Lower lobe of right lung (tissue), 2 donors: ENCODE data around the gene MPZL2. TPM values are rescaled to one million over a fixed set of nuclear protein-coding genes. Genes with fewer than 3 reads are reported as not detected.

Experiments used
- ATAC-seq, 2 donors: fragments of 200-7000 bp; cut with Tn5 transposase; one replicate each; pipeline ENCODE4 v1.9.1; 2020 to 2022; ENCODE audit warnings: mild to moderate bottlenecking in 2 of 2, moderate library complexity in 2 of 2
- DNase-seq: peaks from one replicate; pipeline ENCODE4 v3.0.0-alpha.2; 2020
- H3K27ac ChIP-seq: fragments of 200-600 bp; one replicate; pipeline ENCODE4 v1.8.0; 2022
- H3K27me3 ChIP-seq: fragments of 200-600 bp; one replicate; pipeline ENCODE4 v1.8.0; 2022; ENCODE audit warnings: low read depth
- H3K36me3 ChIP-seq: fragments of 200-600 bp; one replicate; pipeline ENCODE4 v1.8.0; 2022; ENCODE audit warnings: mild to moderate bottlenecking
- H3K4me1 ChIP-seq: fragments of 200-600 bp; one replicate; pipeline ENCODE4 v1.8.0; 2022
- H3K4me3 ChIP-seq: fragments of 200-600 bp; one replicate; pipeline ENCODE4 v1.8.0; 2022; ENCODE audit warnings: mild to moderate bottlenecking
- H3K9me3 ChIP-seq: fragments of 200-600 bp; one replicate; pipeline ENCODE4 v1.8.0; 2022
- intact Hi-C: fragments of 100-400 bp; cut with DNase I; formaldehyde crosslinking; loops from one replicate; pipeline ENCODE4 v1.11.0; 2022
- total RNA-seq: library from RNA; stranded (reverse); fragmentation: NEBNext Ultra II Directional; extraction: Animal tissue kit (Norgen Biotek cat#: 25700); gene quantifications from one replicate; pipeline ENCODE4 v1.2.1, GENCODE V29; 2021
- TF ChIP-seq, protein P1 (sequence below): fragments of 200-600 bp; IDR thresholded peaks from one replicate; pipeline ENCODE4 v1.8.0; 2022; ENCODE audit warnings: antibody characterized with exemption, mild to moderate bottlenecking
- donor health status: DM: no; HTN: yes; CAD: no; lungs with severe emphysema.

Gene MPZL2
- total RNA-seq, 1 donor from 2014 or later = 85.3 TPM

DNA sequence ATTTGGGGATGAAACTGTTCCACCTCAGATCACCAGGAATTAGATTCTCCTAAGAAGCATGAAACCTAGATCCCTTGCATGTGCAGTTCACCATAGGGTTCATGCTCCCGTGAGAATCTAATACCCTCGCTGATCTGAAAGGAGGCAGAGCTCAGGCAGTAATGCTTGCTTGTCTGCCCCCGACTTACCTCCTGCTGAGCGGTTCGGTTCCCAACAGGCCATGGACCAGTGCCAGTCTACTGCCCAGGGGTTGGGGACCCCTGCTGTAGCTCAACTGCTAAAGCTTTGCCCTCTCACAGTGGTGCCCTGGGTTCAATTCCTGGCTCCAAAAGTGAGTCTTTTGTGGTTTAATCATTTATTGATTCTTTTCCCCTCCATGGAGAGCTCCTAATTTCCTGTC, 42.7 kb downstream of the MPZL2 start:
- no peak overlapping the region for H3K27ac ChIP-seq
- ATAC-seq (no peak), DNase-seq (no peak)
- no peaks in the 10 kb centered on the region for H3K9me3 ChIP-seq
- no peak overlapping the region for H3K4me3 ChIP-seq
- intact Hi-C loops = no loop called here
- TF ChIP-seq, protein P1, sequence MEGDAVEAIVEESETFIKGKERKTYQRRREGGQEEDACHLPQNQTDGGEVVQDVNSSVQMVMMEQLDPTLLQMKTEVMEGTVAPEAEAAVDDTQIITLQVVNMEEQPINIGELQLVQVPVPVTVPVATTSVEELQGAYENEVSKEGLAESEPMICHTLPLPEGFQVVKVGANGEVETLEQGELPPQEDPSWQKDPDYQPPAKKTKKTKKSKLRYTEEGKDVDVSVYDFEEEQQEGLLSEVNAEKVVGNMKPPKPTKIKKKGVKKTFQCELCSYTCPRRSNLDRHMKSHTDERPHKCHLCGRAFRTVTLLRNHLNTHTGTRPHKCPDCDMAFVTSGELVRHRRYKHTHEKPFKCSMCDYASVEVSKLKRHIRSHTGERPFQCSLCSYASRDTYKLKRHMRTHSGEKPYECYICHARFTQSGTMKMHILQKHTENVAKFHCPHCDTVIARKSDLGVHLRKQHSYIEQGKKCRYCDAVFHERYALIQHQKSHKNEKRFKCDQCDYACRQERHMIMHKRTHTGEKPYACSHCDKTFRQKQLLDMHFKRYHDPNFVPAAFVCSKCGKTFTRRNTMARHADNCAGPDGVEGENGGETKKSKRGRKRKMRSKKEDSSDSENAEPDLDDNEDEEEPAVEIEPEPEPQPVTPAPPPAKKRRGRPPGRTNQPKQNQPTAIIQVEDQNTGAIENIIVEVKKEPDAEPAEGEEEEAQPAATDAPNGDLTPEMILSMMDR = no peak
- H3K27me3 ChIP-seq = no peaks in the 10 kb centered on the region
- H3K4me1 ChIP-seq = peaks cover 21% of the 10 kb centered on the region
- H3K36me3 ChIP-seq = no peaks in the 10 kb centered on the region

DNA sequence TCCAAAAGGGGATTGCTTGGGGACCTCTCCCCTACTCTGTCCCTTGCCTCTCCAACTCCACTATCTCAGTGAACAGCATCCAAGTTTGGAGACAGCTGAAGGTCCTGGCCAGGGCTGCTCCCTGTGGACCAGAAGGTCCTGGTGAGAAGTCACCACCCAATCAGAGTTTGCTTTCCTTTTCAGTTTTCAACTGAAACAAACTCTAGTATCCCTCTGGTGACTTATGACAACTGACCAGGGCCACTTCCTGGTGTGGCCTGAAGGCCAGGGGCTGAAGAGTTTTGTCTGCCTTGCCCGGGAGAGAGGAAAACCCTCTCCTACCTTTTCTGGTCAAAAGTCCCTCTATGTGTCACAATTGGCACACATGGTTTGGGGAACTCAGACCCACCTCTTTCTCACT, 44.4 kb downstream of the MPZL2 start:
- Histone ChIP-seq H3K36me3 (no peaks in the 10 kb centered on the region), H3K9me3 (no peaks in the 10 kb centered on the region), H3K4me3 (peak overlapping the region; percentile 4), H3K27me3 (no peaks in the 10 kb centered on the region), H3K4me1 (peaks cover 17% of the 10 kb centered on the region), H3K27ac (peak overlapping the region; percentile 18)
- no peak for DNase-seq
- intact Hi-C loops = no loop called here
- TF ChIP-seq, protein P1 = no peak
- ATAC-seq = no peak

DNA sequence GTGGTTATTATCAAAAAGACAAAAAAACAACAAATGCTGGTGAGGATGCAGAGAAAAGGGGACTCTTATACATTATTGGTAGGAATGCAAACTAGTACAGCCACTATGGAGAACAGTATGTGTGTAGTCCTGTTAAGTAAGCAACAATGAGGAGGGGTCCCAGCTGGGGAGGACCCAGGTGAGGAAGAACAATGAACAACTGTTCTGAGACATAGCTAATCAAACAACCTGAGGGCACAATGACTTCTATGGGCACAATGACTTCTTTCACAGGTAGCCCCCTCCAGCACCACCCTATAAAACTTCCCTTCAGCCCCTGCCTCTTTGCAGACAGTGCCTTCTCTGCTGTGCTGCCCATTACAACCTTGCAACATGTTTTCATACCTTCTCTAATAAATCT, 44.9 kb downstream of the MPZL2 start:
- Histone ChIP-seq H3K27ac (peak overlapping the region; percentile 18), H3K4me1 (peaks cover 17% of the 10 kb centered on the region), H3K9me3 (no peaks in the 10 kb centered on the region), H3K36me3 (no peaks in the 10 kb centered on the region), H3K27me3 (no peaks in the 10 kb centered on the region), H3K4me3 (no peak overlapping the region)
- TF ChIP-seq, protein P1 = no peak
- intact Hi-C loops = no loop called here
- DNase-seq (no peak), ATAC-seq (no peak)

DNA sequence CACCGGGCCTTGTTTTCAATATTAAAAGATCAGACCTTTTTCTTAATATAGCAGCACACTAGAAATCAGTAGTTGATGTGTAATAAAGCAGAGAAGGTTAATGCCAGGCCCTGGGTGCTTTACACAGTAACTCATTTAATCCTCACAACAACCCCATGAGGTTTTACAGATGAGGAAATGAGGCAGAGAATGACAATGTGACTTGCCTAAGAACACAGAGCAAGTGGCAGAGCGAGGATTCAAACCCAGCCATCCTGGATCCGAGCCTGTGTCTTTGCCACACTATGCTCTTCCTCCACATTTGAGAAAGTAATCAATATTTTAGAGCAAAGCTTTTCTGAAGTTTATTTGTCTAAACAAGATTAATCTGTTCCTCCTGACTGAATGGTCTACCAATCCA, 46.5 kb downstream of the MPZL2 start:
- H3K9me3 ChIP-seq = no peaks in the 10 kb centered on the region
- H3K27me3 ChIP-seq = no peaks in the 10 kb centered on the region
- ATAC-seq (no peak), DNase-seq (no peak)
- intact Hi-C loops = no loop called here
- peak overlapping the region; percentile 9 for H3K27ac ChIP-seq
- H3K4me3 ChIP-seq = peak overlapping the region; percentile 4
- H3K4me1 ChIP-seq = peaks cover 32% of the 10 kb centered on the region
- TF ChIP-seq, protein P1 = no peak
- no peaks in the 10 kb centered on the region for H3K36me3 ChIP-seq

- H3K27me3 ChIP-seq = no peaks in the 10 kb centered on the region
- H3K4me3 ChIP-seq = peak overlapping the region; percentile 4
- DNase-seq (no peak), ATAC-seq (no peak)
- TF ChIP-seq, protein P1 = no peak
- peaks cover 39% of the 10 kb centered on the region for H3K4me1 ChIP-seq
- intact Hi-C loops = no loop called here
- H3K27ac ChIP-seq = peak overlapping the region; percentile 9
- H3K36me3 ChIP-seq = no peaks in the 10 kb centered on the region
- H3K9me3 ChIP-seq = no peaks in the 10 kb centered on the region
Observed at GRCh38 chr11:118216621-118217481, 47.2 kb downstream of the MPZL2 start.
